ENCODE measurements around the gene BOD1.

- TF ChIP-seq, protein P1, sequence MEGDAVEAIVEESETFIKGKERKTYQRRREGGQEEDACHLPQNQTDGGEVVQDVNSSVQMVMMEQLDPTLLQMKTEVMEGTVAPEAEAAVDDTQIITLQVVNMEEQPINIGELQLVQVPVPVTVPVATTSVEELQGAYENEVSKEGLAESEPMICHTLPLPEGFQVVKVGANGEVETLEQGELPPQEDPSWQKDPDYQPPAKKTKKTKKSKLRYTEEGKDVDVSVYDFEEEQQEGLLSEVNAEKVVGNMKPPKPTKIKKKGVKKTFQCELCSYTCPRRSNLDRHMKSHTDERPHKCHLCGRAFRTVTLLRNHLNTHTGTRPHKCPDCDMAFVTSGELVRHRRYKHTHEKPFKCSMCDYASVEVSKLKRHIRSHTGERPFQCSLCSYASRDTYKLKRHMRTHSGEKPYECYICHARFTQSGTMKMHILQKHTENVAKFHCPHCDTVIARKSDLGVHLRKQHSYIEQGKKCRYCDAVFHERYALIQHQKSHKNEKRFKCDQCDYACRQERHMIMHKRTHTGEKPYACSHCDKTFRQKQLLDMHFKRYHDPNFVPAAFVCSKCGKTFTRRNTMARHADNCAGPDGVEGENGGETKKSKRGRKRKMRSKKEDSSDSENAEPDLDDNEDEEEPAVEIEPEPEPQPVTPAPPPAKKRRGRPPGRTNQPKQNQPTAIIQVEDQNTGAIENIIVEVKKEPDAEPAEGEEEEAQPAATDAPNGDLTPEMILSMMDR (IDR thresholded peaks at IDR 0.05; ENCODE audit: low read depth, low read length, poor library complexity, severe bottlenecking): no peak
- TF ChIP-seq EZH2phosphoT487 (IDR thresholded peaks at IDR 0.05; ENCODE audit: borderline replicate concordance, low read length): no peak
Observed at GRCh38 chr5:173597304-173597703, 19.1 kb downstream of the BOD1 start.
